Astrocyte (in vitro differentiated cells and primary cell): Measurements from ENCODE around the gene UQCC5.

Source experiments
- CTCF ChIP-seq: IDR thresholded peaks from 2 replicates; pipeline ENCODE4 v1.5.1; 2011; ENCODE audit warnings: low read depth, mild to moderate bottlenecking, inconsistent platforms, low read length, moderate library complexity; ENCODE audit not compliant: insufficient read depth
- EZH2 ChIP-seq: IDR thresholded peaks from 2 replicates; pipeline ENCODE4 v1.6.1; 2012; ENCODE audit warnings: mild to moderate bottlenecking, low read length, inconsistent platforms; ENCODE audit not compliant: insufficient read depth

- no peak for TF ChIP-seq EZH2
- TF ChIP-seq CTCF = no peak
These were observed 14.7 kb downstream of the UQCC5 start for GRCh38 chr3:52551118-52551517.
